ENCODE measurements around the gene SEPTIN2.

Gene SEPTIN2

DNA sequence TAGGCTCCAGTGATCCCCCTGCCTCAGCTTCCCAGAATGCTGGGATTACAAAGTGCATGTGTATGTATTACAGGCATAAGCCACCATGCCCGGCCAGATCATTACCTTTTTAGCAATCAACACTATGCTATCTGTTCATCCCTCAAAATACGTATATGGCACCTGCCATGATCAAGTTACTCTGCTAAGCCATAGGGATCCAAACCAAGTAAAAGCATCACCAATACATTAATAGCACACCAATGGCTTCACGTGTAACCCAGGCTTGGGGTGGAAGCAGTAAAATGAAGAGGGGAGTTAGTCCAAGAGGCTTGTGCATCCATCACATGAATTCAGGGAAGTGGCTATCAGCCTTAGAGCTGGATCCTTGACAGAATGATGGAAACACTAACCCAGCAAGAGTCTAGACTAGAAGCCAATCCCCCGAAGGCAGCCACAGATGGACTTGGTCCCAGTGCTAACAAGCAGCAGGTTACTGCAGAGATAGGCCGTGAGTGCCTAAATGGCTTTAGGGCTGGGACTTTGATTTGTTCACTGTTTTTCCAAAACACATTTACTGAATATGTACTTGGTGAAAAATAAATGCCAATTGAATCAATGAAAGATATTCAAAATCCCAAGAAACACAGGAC, 11.6 kb upstream of the SEPTIN2 start:
- no peak for DNase-seq (ENCODE audit: low spot score)
- in situ Hi-C loops (cut with MboI; ENCODE audit: low sequenced_read_pairs, unreplicated experiment), result no loop called here
- TF ChIP-seq, protein P1, sequence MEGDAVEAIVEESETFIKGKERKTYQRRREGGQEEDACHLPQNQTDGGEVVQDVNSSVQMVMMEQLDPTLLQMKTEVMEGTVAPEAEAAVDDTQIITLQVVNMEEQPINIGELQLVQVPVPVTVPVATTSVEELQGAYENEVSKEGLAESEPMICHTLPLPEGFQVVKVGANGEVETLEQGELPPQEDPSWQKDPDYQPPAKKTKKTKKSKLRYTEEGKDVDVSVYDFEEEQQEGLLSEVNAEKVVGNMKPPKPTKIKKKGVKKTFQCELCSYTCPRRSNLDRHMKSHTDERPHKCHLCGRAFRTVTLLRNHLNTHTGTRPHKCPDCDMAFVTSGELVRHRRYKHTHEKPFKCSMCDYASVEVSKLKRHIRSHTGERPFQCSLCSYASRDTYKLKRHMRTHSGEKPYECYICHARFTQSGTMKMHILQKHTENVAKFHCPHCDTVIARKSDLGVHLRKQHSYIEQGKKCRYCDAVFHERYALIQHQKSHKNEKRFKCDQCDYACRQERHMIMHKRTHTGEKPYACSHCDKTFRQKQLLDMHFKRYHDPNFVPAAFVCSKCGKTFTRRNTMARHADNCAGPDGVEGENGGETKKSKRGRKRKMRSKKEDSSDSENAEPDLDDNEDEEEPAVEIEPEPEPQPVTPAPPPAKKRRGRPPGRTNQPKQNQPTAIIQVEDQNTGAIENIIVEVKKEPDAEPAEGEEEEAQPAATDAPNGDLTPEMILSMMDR (IDR thresholded peaks at IDR 0.05; ENCODE audit: borderline replicate concordance, control extremely low read depth, extremely low read depth, insufficient read depth, missing control alignments), result no peak

DNA sequence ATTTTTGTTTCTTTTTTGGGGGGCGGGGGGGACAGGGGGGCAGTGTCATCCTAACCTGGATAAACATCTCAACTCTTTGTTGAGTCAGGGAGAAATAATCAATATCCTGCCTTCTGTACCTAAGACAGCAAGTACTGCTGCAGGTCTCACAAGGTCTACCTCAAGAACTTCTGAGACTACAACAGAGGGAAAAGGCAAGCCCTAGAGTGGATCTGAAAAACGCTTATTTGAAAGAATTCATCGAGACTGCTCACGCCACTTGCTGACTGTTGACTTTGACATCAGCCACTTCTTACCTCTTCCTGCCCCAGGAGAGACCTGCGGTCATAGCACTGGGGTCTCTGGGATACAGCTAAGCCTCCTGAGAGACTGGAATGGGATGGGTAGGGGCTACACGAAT, 8.7 kb upstream of the SEPTIN2 start:
- in situ Hi-C loops (cut with MboI; ENCODE audit: low sequenced_read_pairs, unreplicated experiment), result no loop called here
- TF ChIP-seq, protein P1 (IDR thresholded peaks at IDR 0.05; ENCODE audit: borderline replicate concordance, control extremely low read depth, extremely low read depth, insufficient read depth, missing control alignments), result no peak

DNA sequence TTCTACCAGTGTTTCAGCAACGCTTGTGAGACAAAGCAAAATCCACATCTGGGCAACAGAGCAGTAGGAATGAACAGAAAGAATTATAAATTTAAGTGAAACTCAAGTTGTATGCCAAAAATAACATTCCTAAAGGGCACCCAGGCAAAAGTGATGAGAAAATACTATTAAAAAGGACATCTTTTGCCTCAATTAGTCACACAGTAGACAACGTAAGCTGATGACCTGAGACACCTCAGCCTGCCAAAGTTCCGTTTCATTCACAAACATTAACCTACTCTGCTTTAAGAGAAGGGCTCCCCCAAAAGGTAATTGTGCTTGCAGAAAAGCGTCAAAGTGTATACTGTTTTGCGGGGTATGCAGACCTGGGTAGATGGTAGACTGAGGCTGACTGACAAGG, 7.5 kb upstream of the SEPTIN2 start:
- TF ChIP-seq, protein P1 (IDR thresholded peaks at IDR 0.05; ENCODE audit: borderline replicate concordance, control extremely low read depth, extremely low read depth, insufficient read depth, missing control alignments), result no peak
- DNase-seq (ENCODE audit: low spot score), result no peak
- in situ Hi-C loops (cut with MboI; ENCODE audit: low sequenced_read_pairs, unreplicated experiment), result no loop called here

More for the DNA sequence above, 8.7 kb upstream of the SEPTIN2 start:
- DNase-seq (ENCODE audit: low spot score), result no peak

DNA sequence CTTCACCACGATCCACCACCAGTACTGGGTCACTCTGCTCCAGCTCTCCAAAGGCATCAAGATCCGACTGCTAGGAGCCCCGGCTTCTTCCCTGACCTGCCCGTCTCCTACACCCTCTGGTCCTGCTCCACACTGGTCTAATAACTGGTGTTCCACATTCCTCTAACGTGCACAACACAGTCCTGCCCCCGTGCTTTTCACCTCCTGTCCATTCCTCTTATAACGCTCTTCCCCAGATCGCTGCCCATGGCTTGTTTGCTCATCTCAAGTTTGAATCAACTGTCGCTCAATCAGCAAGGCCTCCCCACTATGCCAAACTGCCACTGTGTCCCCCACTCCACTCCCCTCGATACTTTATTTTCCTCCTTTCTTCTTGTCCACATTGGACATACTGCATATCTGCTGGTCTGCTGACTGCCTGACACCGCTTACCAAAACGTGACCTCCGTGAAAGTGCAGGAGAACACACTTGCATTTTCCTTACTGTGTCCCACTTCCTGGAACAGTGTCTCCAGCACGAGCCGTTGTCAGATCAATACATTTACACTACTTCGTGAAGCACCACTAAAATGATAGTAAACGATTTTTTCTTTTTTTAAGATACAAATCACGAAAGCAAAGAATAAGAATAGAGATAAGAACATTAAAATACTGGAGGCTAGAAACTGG, 6.8 kb upstream of the SEPTIN2 start:
- in situ Hi-C loops (cut with MboI; ENCODE audit: low sequenced_read_pairs, unreplicated experiment), result no loop called here
- TF ChIP-seq, protein P1 (IDR thresholded peaks at IDR 0.05; ENCODE audit: borderline replicate concordance, control extremely low read depth, extremely low read depth, insufficient read depth, missing control alignments), result no peak
- no peak for DNase-seq (ENCODE audit: low spot score)

DNA sequence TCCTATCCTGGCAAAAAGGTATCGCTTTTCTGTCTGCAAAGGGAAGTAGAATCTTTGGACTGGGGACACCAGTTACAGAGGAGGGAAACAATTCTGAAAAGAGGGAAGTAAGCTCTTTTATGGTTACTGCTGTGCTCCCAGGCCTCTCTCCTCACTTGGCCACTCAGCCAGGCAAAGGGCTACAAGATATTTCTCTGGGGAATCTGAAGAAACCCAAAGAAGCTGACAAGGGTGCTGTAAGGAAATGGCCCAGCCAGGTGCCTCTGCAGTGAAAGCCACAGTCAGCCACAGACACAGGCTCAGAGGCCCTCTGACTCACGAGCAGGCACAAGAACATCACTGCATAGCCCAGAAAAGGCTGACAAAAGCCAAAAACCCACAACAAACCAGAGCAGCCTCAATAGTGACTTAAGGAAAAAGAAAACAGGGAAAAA, 6.0 kb upstream of the SEPTIN2 start:
- peak; percentile 50 for DNase-seq (ENCODE audit: low spot score)
- in situ Hi-C loops (cut with MboI; ENCODE audit: low sequenced_read_pairs, unreplicated experiment), result no loop called here

DNA sequence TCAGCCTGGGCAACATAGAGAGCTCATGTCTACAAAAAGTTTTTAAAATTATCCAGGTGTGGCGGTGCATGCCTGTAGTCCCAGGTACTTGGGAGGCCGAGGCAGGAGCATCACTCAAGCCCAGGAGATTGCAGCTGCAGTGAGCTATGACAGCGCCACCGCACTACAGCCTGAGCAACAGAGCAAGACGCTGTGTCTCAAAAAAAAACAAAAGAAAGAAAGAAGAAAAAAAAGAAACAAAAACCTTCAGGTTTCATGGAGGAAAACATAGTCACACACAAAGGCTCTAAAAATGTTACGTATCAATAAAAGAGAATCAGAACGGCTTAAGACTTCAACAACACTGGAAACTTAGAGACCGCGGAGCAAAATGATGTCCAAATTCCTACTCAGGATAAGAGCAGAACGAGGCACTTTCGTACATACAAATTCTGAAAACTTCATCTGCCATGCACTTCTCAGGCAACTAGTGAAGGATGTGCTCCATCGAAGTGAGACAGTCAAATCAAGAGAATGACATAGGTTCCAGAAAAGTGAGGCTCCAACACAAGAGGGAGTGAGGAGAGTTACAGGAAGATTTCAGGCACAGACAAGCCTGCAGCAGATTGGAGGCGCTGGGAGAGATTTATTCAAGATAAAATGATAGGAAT, 4.7 kb upstream of the SEPTIN2 start:
- no peak for DNase-seq (ENCODE audit: low spot score)
- TF ChIP-seq, protein P1 (IDR thresholded peaks at IDR 0.05; ENCODE audit: borderline replicate concordance, control extremely low read depth, extremely low read depth, insufficient read depth, missing control alignments), result no peak
- in situ Hi-C loops (cut with MboI; ENCODE audit: low sequenced_read_pairs, unreplicated experiment), result no loop called here

More for the DNA sequence above, 6.0 kb upstream of the SEPTIN2 start:
- TF ChIP-seq, protein P1 (IDR thresholded peaks at IDR 0.05; ENCODE audit: borderline replicate concordance, control extremely low read depth, extremely low read depth, insufficient read depth, missing control alignments), result no peak

All from GM13976 (cell line).